A673 (cell line): ENCODE results near the gene CRX.
"Not testable (repeated sequence)": the region's sequence is repeated elsewhere in the genome, so short reads cannot be mapped to it uniquely, and the experiment has no call there.

Experiments
- EZH2 ChIP-seq: fragments of 200-600 bp; sonication (generic); IDR thresholded peaks from 2 replicates; pipeline ENCODE4 v1.6.1; 2017; ENCODE audit warnings: borderline replicate concordance, low read depth, mild to moderate bottlenecking, mixed read lengths, antibody characterized with exemption, low read length; ENCODE audit not compliant: poor library complexity, severe bottlenecking
- TF ChIP-seq, protein P1 (sequence below): fragments of 300-800, 200-600 bp; sonication (generic); conservative IDR thresholded peaks from 2 replicates; pipeline ENCODE4 v1.5.1; 2017; ENCODE audit warnings: low read depth, mild to moderate bottlenecking, antibody characterized with exemption, low read length, moderate library complexity, mixed read lengths

- TF ChIP-seq, protein P1, sequence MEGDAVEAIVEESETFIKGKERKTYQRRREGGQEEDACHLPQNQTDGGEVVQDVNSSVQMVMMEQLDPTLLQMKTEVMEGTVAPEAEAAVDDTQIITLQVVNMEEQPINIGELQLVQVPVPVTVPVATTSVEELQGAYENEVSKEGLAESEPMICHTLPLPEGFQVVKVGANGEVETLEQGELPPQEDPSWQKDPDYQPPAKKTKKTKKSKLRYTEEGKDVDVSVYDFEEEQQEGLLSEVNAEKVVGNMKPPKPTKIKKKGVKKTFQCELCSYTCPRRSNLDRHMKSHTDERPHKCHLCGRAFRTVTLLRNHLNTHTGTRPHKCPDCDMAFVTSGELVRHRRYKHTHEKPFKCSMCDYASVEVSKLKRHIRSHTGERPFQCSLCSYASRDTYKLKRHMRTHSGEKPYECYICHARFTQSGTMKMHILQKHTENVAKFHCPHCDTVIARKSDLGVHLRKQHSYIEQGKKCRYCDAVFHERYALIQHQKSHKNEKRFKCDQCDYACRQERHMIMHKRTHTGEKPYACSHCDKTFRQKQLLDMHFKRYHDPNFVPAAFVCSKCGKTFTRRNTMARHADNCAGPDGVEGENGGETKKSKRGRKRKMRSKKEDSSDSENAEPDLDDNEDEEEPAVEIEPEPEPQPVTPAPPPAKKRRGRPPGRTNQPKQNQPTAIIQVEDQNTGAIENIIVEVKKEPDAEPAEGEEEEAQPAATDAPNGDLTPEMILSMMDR: not testable (repeated sequence)
- TF ChIP-seq EZH2: not testable (repeated sequence)
Measured at GRCh38 chr19:47818221-47818620, 3.5 kb upstream of the CRX start.
